Nephron progenitor cell (in vitro differentiated cells): ENCODE measurements around the gene MBD4.

Experiments used
- DNase-seq: peaks from one replicate; pipeline ENCODE4 v3.0.0; 2021
- H3K27ac Mint-ChIP-seq: 2 replicates; pipeline ENCODE4 v1.8.0; 2021; ENCODE audit warnings: mild to moderate bottlenecking, moderate library complexity, mixed read lengths
- H3K27me3 Mint-ChIP-seq: 2 replicates; pipeline ENCODE4 v1.8.0; 2021; ENCODE audit warnings: mild to moderate bottlenecking, low read depth, mixed read lengths; ENCODE audit not compliant: poor library complexity
- H3K36me3 Mint-ChIP-seq: 2 replicates; pipeline ENCODE4 v1.8.0; 2021; ENCODE audit warnings: low read depth, mixed read lengths
- H3K4me1 Mint-ChIP-seq: 2 replicates; pipeline ENCODE4 v1.8.0; 2021; ENCODE audit warnings: mixed read lengths
- H3K4me3 Mint-ChIP-seq: 2 replicates; pipeline ENCODE4 v1.8.0; 2021; ENCODE audit warnings: mild to moderate bottlenecking, moderate library complexity, mixed read lengths
- H3K9me3 Mint-ChIP-seq: 2 replicates; pipeline ENCODE4 v1.8.0; 2021; ENCODE audit warnings: mild to moderate bottlenecking, moderate library complexity, mixed read lengths
- CTCF ChIP-seq: fragments of 200-600 bp; sonication (generic); IDR thresholded peaks from 2 replicates; pipeline ENCODE4 v1.5.0; 2021; ENCODE audit warnings: antibody characterized with exemption

Gene MBD4

GRCh38 chr3:129432036-129432435, 7.7 kb downstream of the MBD4 start:
- Mint-ChIP-seq H3K36me3 (peaks cover 55% of the 10 kb centered on the region), H3K4me1 (peaks cover 78% of the 10 kb centered on the region), H3K27me3 (peaks cover 4% of the 10 kb centered on the region), H3K9me3 (no peaks in the 10 kb centered on the region), H3K4me3 (no peak overlapping the region), H3K27ac (peak overlapping the region; percentile 35)
- no peak for TF ChIP-seq CTCF
- no peak for DNase-seq

- Mint-ChIP-seq H3K36me3 (peaks cover 32% of the 10 kb centered on the region), H3K4me1 (peaks cover 59% of the 10 kb centered on the region), H3K27me3 (peaks cover 10% of the 10 kb centered on the region), H3K27ac (no peak overlapping the region), H3K4me3 (no peak overlapping the region), H3K9me3 (no peaks in the 10 kb centered on the region)
- DNase-seq = no peak
- TF ChIP-seq CTCF = no peak
Measured at GRCh38 chr3:129429602-129430001, 10.1 kb downstream of the MBD4 start.

DNA sequence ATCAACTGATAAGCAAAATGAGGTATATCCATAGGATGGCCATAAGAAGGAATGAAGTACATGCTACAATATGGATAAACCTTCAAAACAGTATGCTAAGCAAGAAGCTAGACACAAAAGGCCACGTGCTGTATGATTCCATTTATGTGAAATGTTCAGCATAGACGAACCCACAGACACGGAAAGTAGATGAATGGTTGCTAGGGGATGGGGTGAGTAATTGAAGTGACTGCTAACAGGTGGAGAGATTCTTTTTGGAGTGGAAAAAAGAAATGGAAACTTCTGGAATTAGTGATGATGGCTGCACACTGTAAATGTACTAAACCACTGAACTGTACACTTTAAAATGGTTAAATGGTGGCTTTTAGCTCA, 10.7 kb downstream of the MBD4 start:
- H3K27ac Mint-ChIP-seq = no peak overlapping the region
- no peaks in the 10 kb centered on the region for H3K9me3 Mint-ChIP-seq
- H3K4me3 Mint-ChIP-seq = peak overlapping the region; percentile 86
- H3K36me3 Mint-ChIP-seq = peaks cover 28% of the 10 kb centered on the region
- no peak for TF ChIP-seq CTCF
- peaks cover 10% of the 10 kb centered on the region for H3K27me3 Mint-ChIP-seq
- H3K4me1 Mint-ChIP-seq = peaks cover 59% of the 10 kb centered on the region
- no peak for DNase-seq

GRCh38 chr3:129428376-129429079, 11.2 kb downstream of the MBD4 start, which contains the start of gene EFCAB12:
TSS of gene EFCAB12 (minus strand) at chr3:129428636. CDS start at chr3:129428488, 148 bp downstream.
- peaks cover 23% of the 10 kb centered on the region for H3K36me3 Mint-ChIP-seq
- no peak for TF ChIP-seq CTCF
- peaks cover 10% of the 10 kb centered on the region for H3K27me3 Mint-ChIP-seq
- DNase-seq = peak; percentile 97
- H3K4me3 Mint-ChIP-seq = peak within 1 kb of the TSS; percentile 86
- H3K9me3 Mint-ChIP-seq = no peaks in the 10 kb centered on the region
- peak within 1 kb of the TSS; percentile 47 for H3K27ac Mint-ChIP-seq
- H3K4me1 Mint-ChIP-seq = peaks cover 59% of the 10 kb centered on the region

GRCh38 chr3:129428007-129428375, 11.8 kb downstream of the MBD4 start:
- Mint-ChIP-seq H3K36me3 (peaks cover 18% of the 10 kb centered on the region), H3K27ac (peak overlapping the region; percentile 47), H3K4me3 (peak overlapping the region; percentile 86), H3K27me3 (peaks cover 10% of the 10 kb centered on the region), H3K9me3 (no peaks in the 10 kb centered on the region), H3K4me1 (peaks cover 55% of the 10 kb centered on the region)
- DNase-seq = no peak
- TF ChIP-seq CTCF = no peak

DNA sequence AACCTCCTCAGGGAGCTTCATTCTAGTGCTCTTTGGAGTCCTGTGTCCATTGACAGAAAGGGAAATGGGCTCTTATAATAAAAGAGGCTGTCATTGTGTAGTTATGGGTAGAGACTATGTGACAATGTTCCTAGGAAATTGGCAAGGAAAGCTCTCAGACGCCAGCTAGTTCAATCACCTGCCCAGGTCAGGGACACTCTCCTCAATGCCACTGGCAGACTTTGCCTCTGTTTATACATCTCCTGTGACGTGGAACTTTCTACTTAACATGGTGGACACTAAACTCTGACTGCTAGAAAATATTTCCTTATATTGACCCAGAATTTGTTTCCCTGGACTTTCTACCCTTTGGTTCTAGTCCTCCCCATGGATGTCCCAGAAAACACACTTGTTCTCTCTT, 14.1 kb downstream of the MBD4 start:
- no peak for DNase-seq
- no peaks in the 10 kb centered on the region for H3K9me3 Mint-ChIP-seq
- no peak overlapping the region for H3K4me3 Mint-ChIP-seq
- no peak overlapping the region for H3K27ac Mint-ChIP-seq
- peaks cover 7% of the 10 kb centered on the region for H3K36me3 Mint-ChIP-seq
- H3K27me3 Mint-ChIP-seq = peaks cover 13% of the 10 kb centered on the region
- TF ChIP-seq CTCF = no peak
- H3K4me1 Mint-ChIP-seq = peaks cover 41% of the 10 kb centered on the region
